NCI-H2196 treated with DMSO at 0.1 percent for 48 hours (cell line): Measurements from ENCODE around the gene KPNA3.
"Not testable (repeated sequence)": the region's sequence is repeated elsewhere in the genome, so short reads cannot be mapped to it uniquely, and the experiment has no call there.

Experiments used
- DNase-seq: peaks from one replicate; lab custom pipeline; 2025; ENCODE audit not compliant: unreplicated experiment; lab: John Stamatoyannopoulos, UW

KPNA3 gene

DNA sequence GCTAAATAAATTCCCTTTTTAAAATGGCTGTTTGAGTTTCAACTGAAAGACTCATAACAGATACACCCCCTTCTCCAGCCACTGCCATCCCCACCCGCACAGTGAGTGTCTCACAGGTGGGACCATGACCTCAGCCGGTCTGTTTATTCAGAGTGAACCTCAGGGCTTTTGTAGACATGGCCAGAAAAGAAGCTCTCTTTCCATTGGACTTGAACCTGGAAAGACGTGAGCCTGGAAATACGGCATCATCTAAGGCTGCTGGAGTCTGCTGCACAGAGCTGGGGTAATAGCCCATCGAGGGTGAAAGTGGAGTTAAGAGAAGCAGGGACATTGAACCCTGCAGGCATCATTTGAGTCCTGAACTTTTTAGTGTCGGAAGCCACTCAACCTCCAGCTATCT lies 15.2 kb upstream of the KPNA3 start:
- no peak for DNase-seq

DNA sequence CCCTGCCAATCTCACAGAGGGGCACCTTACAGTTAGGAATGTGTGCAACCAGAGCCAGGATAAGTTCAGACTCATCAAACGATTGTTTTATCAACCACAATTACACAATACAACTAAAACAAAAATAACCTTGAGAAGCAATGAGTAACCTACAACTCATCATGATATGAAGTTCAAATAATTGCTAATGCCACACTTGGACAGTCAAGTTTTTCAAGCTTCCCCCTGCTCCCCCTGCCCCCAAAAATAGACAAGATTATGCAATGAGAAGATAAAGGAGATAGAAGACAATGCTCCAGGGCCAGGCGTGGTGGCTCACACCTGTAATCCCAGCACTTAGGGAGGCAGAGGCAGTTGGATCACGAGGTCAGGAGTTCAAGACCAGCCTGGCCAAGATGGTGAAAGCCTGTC lies 13.6 kb upstream of the KPNA3 start:
- DNase-seq, result no peak

DNA sequence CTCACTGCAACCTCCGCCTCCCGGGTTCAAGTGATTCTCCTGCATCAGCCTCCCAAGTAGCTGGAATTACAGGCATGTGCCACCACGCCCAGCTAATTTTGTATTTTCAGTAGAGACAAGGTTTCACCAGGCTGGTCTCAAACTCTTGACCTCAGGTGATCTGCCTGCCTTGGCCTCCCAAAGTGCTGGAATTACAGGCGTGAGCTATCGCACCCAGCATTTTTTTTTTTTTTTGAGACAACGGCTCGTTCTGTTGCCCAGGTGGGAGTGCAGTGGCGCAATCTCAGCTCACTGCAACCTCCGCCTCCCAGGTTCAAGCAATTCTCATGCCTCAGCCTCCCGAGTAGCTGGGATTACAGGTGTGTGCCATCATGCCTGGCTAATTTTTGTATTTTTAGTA lies 10.6 kb upstream of the KPNA3 start:
- not testable (repeated sequence) for DNase-seq

DNA sequence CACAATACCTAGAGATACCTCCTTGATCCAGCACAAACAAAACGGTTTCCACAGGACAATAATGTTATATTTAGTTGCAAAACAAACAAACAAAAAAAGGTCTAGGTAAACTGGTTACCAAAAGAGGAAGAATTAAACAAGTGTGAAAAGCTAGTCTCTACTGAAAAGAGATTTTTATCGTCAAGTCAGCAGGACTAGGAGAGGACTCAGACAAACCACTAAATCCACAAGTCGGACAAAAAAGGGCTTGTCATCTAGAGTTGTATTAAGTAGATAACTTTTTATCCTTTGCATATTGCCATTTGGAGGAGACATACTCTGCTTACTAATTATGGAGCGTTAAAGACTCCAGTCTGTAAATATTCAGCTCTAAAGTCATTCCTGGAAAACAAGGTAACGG lies 9.9 kb upstream of the KPNA3 start:
- DNase-seq, result no peak

DNA sequence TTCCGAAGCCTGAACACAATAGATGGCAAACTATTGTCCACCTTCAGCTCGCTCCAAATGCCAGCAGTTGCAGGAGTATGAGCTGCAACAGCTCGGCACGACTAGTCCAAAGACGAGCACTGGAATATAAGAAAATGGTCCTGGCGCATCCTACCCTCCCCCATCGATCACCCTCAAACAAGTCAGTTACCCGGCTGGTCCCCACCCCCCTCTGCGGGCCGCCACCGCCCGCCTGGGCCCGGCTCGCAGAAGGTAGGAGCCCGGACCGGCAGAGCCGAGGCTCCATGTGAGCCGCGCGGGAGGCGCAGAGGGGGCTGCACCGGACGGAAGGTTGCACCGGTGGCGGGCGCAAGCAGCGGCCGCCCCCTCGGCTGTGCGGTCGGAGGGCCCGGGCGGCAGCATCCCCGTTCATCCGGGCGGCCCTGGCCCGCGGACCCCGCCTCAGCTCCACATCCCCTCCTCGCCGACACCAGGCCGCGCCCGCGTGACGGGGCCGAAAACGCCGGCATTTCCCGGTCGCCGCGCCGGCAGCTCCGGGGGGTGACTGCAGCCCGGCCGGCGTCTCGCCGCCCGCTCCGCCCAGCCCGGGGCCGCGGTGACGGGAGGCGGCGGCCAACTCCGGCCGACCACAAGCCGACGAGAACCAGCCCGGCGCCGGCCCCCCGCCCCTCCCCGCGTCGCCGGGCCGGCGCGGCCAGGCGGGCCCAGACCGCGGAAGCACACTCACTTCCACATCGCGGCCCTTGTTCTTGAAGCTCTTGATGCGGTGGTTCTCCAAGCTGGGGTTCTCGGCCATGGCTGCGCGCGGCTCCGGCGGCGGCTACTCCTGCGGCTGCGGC lies 552 bp downstream of the KPNA3 start:
- DNase-seq, result no peak

DNA sequence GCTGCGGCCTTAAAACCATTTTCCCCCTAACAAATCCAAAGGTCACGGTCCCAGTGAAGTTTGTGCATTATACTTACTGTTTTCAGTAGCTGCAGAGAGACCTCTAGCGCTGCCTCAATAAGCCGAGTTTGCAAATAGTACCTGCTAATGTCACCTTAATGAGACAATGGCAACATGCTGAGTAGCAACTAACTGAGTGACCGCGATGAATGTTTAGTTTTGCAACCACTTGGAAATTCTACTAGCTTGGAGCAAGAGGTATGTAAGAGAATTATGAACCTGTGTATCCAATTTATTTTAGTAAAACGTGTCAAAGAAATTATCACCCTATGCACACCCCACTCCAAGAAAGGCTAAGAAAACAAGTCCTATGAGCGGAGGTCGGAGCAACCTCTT lies 1.2 kb downstream of the KPNA3 start:
- no peak for DNase-seq

DNA sequence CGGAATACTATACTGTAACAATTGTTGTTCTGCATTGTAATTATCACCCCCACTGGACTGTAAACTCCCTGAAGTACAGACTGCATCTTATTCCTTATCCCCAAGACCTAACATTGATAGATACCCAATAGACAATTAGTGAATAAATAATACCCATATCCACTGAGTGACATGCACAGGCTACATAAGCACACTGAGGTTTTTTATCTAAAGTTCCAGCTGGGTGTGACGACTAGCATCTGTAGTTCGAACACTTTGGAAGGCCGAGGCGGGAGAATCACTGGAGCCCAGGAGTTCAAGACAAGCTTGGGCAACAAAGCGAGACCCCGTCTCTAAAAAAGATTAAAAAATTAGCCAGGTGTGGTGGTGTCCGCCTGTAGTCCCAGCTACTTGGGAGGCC lies 2.5 kb downstream of the KPNA3 start:
- no peak for DNase-seq

DNA sequence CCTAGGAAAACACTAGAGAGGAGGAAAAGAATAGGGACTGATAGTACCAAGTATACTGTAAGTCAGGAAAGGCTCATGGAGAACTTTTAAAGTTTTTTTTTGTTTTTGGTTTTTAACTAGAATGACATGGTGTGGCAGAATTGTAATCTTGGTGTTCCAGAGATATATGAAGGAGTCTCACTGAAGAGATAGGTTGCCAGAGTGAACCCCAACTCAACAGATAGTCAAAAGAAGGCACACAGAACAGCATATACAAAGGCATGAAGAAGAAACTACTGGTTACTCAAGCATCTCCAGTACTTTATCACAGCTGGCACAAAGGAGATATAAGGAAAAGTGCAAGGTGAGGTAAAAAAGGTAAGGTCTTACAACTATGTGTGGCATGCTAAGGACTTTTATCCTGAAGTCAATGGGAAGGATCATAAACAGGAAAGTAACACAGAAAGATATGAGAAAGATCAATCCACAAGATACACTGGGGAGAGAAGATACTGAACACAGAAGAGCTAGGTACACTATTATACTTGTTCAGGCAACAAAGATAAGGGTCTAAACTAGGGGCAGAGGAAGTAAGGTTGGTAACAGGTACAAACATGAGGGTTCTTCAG lies 6.0 kb downstream of the KPNA3 start:
- DNase-seq, result no peak

DNA sequence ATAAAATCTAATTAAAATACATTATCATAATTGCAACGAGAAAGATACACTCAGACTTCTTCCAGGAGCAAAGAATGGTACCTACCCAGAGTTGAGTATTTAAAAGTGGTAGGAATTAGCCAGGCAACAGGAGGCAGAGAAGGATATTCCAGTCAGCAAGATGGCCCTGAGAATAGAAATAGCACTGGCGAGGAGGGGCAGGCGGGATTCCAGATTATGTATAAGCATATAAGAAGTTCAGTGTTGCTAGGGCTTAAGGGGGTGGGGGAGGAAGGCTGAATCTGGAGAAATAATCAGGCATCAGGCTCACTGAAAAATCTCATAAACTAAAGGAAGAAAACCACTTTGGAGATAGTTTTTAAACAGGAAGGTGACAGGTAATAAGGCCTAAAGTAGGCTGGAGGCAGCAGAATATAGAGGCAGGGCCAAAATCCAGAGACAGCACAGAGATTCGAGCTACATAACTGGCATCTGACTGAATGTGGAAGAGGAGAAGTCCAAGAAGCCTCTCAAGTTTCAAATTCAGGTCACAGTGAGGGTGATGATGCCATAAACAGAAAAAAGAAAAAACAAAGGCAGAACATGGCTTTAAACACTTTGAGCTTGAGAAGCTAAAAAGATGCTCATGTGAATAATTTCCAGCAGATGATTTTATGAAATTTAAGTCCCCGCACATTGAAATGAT lies 7.5 kb downstream of the KPNA3 start:
- DNase-seq, result no peak

DNA sequence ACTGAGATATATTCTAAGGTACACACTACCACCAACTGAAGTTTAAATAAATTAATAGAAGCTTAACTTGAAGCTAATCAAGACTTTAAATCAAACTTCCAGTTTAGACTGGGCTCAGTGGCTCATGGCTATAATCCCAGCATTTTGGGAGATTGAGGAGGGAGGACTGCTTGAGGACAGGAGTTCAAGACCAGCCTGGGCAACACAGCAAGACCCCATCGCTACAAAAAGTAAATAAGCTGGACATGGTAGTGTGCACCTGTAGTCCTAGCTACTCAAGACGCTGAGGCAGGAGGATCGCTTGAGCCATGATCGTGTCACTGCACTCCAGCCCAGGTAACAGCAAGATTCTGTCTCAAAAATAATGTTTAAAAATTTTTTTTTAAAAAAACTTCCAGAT lies 8.6 kb downstream of the KPNA3 start:
- DNase-seq, result no peak

DNA sequence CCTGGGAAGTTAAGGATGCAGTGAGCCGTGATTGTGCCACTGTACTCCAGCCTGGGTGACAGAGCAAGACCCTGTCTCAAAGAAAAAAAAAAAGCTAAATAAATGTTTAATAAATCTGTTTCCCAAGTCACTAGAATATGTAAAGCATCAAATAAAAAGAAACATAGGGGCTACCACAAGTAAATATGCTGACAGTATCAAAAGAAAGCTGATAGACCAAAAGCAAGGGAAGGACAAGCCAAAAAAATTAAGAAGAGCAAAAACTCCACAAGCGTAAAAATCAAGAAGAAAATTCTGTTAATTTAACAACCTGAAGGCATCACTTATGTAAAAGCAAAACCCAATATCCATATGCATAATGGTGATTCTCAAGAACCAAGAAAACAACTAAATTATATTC lies 9.7 kb downstream of the KPNA3 start:
- DNase-seq, result no peak

DNA sequence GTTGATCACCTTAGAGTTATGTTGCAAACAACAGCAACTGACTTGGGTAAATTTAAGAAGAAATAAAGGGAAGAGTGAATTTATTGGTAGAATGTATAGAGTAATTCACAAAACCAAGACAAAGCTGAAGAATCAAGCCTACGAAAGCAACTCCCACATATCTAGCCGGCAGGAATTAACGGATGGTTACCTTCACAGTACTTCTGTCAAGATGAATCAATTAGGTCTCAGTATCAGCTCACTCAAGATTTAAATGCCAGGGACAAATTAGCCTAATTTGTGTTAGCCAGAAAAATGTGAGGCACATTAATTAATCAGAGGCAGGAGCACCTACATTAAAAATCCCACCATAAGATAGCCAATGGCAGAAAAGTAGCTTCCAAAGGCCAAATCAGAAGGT lies 10.7 kb downstream of the KPNA3 start:
- no peak for DNase-seq

DNA sequence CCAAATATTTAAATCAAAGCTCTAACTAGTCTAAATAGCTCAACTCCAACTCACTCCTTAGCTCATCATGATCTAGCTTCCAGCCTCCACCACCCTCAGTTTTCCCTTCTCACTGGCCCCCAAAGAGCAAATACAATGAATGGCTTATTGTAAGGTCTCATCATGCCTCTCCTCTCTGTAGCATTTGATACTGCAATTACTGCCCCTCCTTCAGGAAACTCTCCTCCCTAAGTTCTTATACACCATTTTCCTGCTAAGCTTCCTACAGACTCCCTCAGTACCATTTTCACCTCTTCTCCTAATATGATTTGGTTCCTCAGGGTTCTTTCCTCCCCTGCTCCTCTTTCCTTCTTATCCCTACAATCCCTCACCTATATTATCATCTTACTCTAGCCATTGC lies 12.8 kb downstream of the KPNA3 start:
- no peak for DNase-seq

DNA sequence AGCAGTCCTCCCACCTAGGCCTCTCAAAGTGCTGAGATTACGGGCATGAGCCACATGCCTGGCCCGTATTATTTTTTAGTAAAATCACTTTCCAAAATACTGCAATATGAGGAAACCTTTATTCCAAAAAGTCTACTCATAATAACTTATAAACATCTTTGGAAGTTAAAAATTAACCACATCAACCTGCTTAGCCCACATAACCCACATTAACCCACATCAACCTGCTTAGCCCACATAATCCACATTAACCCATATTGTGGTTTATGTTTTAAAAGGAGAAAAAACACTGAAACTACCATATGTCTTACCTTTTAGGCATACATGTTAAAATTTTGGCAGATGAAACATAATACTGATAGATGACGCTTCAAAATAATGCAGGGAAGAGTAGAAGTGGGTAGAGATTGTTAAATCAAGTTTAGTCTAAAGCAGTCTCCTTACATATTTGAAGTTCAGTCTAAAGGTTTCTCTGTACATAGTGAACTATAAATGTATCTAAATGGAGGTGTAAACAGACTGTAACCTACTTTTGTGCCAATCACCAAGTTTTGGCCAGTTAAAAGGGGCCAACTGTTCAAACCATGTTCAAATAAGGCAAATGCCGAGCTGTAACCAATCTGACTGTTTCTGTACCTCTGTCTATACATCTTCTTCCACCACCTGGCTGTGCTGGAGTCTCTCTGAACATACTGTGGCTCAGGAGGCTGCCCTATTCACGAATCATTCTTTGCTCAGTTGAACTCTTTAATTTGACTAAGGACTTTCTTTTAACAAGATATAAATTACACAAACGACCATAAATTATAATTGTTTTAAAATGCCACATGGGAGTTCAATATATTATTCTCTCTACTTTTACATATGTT lies 14.5 kb downstream of the KPNA3 start:
- no peak for DNase-seq

DNA sequence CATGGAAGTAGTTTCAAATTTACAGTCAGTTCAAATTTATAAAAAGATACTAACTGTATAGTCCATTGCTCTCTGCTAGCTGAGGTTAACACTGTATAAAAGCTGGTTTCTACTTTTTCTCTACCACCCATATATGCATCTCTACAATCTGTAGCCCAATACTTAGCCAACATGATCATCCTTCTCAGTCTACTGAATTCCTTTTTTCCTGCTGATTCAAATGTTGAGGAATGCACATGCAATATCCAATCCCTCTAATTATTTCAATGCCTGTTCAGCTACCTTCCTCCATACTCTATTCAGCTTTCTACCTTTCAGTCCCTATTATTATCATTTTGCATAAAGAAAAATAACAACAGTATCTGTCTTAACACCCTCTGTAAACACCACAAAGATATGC lies 15.6 kb downstream of the KPNA3 start:
- no peak for DNase-seq

DNA sequence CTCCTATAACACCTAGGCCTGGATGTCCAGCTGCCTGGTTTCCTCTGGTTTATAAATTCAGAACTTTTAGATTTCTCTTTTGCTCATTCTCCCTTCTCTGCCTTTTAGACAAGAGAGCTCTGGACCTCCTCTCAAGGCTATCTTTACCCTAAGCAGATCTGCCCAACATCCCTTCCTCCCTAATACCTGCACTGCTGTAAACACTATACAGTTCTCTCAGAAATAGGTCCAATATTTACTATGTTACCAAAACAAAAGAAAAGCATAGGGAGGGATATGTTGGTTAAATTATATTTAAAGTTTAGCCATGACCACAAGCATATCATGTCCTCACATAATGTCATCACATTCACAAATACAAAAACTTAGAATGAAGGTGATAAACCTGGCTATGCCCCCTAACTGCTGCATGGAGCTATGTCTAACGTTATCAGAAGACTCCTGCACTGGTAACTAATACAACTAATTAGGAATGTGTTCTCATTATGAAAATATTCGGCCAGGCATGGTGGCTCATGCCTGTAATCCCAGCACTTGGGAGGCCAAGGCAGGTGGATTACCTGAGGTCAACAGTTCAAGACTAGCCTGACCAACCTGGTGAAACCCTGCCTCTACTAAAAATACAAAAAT lies 18.0 kb downstream of the KPNA3 start:
- DNase-seq, result no peak

DNA sequence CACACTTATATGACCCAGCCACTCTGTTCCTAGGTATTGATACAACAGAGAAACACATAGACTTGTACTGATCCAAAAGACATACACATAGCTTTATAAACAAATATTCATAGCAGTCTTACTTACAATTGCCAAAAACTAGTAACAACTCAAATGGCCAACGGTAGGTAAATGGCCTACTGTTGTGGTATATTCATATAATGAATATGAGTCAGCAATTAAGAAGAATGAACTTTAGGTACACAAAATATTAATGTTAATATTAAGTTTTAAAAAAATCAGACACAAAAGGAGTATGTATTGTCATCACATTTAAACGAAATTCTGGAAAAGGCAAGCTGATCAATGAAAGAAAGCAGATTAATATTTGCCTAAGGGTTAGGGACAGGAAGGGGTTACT lies 19.7 kb downstream of the KPNA3 start:
- no peak for DNase-seq

DNA sequence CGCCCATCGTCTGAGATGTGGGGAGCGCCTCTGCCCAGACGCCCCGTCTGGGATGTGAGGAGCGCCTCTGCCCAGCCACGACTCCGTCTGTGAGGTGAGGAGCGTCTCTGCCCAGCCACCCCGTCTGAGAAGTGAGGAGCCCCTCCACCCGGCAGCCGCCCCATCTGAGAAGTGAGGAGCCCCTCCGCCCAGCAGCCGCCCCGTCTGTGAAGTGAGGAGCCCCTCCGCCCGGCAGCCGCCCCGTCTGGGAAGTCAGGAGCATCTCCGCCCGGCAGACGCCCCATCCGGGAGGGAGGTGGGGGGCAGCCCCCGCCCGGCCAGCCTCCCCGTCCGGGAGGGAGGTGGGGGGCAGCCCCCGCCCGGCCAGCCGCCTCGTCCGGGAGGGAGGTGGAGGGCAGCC lies 30.7 kb downstream of the KPNA3 start:
- not testable (repeated sequence) for DNase-seq

DNA sequence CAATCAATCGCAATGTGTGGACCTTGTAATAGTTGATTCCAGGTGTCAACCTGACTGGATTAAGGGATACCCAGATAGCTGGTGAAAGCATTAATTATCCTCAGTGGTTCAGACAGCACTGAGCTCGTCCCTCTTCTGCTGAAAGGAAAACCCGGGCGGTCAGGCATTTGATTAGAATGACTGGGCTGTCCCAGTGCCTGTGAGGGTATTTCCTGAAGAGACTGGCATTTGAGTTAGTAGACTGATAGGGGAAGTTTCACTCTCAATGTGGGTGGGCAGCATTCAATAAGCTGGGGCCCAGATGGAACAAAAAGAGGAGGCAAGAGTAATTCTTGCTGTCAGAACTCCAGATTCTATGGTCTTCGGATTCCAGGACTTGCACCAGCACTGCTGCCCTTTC lies 31.9 kb downstream of the KPNA3 start:
- DNase-seq, result no peak

DNA sequence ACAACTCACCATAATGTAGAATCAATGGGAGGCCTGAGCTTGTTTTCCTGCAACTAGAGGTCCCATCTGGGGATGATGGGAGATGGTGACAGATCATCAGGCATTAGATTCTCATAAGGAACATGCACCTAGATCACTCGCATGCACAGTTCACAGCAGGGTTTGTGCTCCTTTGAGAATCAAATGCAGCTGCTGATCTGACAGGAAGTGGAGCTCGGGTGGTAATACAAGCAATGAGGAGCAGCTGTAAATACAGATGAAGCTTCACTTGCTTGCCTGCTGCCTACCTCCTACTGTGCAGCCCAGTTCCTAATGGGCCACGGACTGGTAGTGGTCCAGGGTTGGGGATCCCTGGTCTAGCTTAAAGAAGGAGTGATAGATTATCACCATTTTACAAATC lies 33.0 kb downstream of the KPNA3 start:
- DNase-seq, result no peak

DNA sequence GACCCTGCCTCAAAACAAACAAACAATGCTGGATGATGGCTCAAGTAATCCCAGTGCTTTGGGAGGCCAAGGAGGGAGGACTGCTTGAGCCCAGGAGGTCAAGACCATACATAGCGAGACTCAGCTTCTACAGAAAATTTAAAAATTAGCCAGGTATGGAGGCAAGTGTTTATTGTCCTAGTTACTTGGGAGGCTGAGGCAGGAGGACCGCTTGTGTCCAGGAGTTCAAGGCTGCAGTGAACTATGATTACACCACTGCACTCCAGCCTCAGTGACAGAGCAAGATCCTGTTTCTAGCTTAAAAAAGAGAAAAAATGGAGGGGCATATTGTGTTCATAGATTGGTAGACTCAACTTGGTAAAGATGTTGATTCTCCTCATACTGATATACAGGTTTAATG lies 36.2 kb downstream of the KPNA3 start:
- no peak for DNase-seq
